Prostate gland (tissue), 2 donors: ENCODE measurements around the gene NBEA. TPM values are rescaled to one million over a fixed set of nuclear protein-coding genes. Genes with fewer than 3 reads are reported as not detected.

Experiments used
- DNase-seq: peaks from one replicate; pipeline ENCODE4 v3.0.0-alpha.2; 2019; ENCODE audit warnings: low spot score
- H3K27ac ChIP-seq, 2 donors: fragments of 200-600 bp; sonication (generic); 2 replicates each; pipeline ENCODE4 v1.5.1; 2017 to 2019
- H3K27me3 ChIP-seq: fragments of 200-600 bp; sonication (generic); replicated peaks from 2 replicates; pipeline ENCODE4 v1.5.1; 2019; ENCODE audit not compliant: insufficient read depth
- H3K36me3 ChIP-seq, 2 donors: fragments of 200-600 bp; sonication (generic); 1 replicate in 1 of 2; 2 replicates in 1 of 2; pipeline versions ENCODE4 v1.5.1 to v1.8.1; 2017 to 2019
- H3K4me1 ChIP-seq: fragments of 200-600 bp; sonication (generic); replicated peaks from 2 replicates; pipeline ENCODE4 v1.5.1; 2019
- H3K4me3 ChIP-seq, 2 donors: fragments of 200-600 bp; sonication (generic); 2 replicates each; pipeline ENCODE4 v1.5.1; 2017 to 2019
- H3K9me3 ChIP-seq: fragments of 200-600 bp; sonication (generic); 2 replicates; pipeline ENCODE4 v1.5.1; 2017
- POLR2A ChIP-seq: fragments of 450-650 bp; IDR thresholded peaks from one replicate; pipeline ENCODE4 v1.6.1; 2016; ENCODE audit warnings: antibody characterized with exemption, mild to moderate bottlenecking
- POLR2AphosphoS5 ChIP-seq: sonication (generic); formaldehyde crosslinking; IDR thresholded peaks from one replicate; pipeline ENCODE4 v1.6.1; 2017; ENCODE audit warnings: antibody characterized with exemption
- WGBS: methylation state at CpG from one replicate; pipeline ENCODE4 v1.1.5; 2018; 5-methylcytosine and 5-hydroxymethylcytosine counted together
- intact Hi-C: fragments of 100-400 bp; cut with DNase I; formaldehyde crosslinking; loops from one replicate; pipeline ENCODE4 v1.14.2; 2022
- total RNA-seq, 2 donors: library from RNA; depleted of rRNA; stranded (reverse); fragments of >200 nt; gene quantifications; one replicate each; pipeline ENCODE4 v1.1.0, GENCODE V29; 2016
- TF ChIP-seq, protein P1 (sequence below), 4 experiments: fragments of 200-600 bp in 2 of 4; fragments of 450-650 bp in 2 of 4; sonication (generic) in 2 of 4; IDR thresholded peaks; 1 replicate in 3 of 4; 2 replicates in 1 of 4; pipeline ENCODE4 v1.5.1; 2016 to 2019; ENCODE audit warnings: antibody characterized with exemption in 4 of 4, mild to moderate bottlenecking in 2 of 4, moderate library complexity in 2 of 4

Gene NBEA
- total RNA-seq, 2 donors from 2014 or later = 13.6 to 16.9 TPM

DNA sequence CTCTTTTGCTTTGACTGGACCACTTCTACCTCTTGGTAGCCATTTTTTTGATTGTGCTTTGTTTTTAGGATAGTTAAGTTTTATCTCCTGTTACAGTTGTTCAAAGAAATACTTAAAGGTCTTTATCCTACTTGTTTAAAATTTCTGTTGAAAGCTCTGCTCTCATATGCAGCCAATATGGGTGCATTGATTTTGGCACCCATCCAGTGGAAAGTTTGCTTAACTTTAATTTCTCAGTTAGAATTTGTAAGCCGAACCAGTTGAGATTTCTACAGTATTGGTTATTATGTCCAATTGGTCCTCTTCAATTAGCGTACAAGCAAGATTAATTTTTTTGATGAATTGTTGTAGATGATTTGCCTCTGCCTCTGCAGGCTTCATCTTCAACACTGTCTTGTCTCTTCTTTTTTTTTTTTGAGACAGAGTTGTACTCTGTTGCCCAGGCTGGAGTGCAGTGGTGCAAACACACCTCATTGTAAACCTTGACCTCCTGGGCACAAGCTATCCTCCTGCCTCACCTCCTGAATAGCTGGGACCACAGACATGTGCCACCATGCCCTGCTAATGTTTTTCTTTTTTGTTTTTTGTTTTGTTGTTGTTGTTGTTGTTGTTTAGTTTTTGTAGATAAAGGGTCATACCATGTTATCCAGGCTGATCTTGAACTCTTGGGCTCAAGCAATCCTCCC is 469.1 kb downstream of the NBEA start:
- TF ChIP-seq POLR2A = no peak
- TF ChIP-seq, protein P1, sequence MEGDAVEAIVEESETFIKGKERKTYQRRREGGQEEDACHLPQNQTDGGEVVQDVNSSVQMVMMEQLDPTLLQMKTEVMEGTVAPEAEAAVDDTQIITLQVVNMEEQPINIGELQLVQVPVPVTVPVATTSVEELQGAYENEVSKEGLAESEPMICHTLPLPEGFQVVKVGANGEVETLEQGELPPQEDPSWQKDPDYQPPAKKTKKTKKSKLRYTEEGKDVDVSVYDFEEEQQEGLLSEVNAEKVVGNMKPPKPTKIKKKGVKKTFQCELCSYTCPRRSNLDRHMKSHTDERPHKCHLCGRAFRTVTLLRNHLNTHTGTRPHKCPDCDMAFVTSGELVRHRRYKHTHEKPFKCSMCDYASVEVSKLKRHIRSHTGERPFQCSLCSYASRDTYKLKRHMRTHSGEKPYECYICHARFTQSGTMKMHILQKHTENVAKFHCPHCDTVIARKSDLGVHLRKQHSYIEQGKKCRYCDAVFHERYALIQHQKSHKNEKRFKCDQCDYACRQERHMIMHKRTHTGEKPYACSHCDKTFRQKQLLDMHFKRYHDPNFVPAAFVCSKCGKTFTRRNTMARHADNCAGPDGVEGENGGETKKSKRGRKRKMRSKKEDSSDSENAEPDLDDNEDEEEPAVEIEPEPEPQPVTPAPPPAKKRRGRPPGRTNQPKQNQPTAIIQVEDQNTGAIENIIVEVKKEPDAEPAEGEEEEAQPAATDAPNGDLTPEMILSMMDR (IDR thresholded peaks at IDR 0.05) = no peak
- TF ChIP-seq POLR2AphosphoS5 = no peak
- no peaks in the 10 kb centered on the region for H3K36me3 ChIP-seq
- no peaks in the 10 kb centered on the region for H3K9me3 ChIP-seq
- WGBS = 75% methylated on average over 2 of the region's 2 CpGs
- no peaks in the 10 kb centered on the region for H3K27me3 ChIP-seq
- H3K4me1 ChIP-seq = no peaks in the 10 kb centered on the region
- no peak overlapping the region for H3K4me3 ChIP-seq
- DNase-seq = no peak
- intact Hi-C loops = no loop called here
- no peak overlapping the region for H3K27ac ChIP-seq

GRCh38 chr13:35448465-35448864 is 506.4 kb downstream of the NBEA start:
- 20% methylated on average over 1 of the region's 1 CpG for WGBS
- no peaks in the 10 kb centered on the region for H3K9me3 ChIP-seq
- no peaks in the 10 kb centered on the region for H3K36me3 ChIP-seq
- no peaks in the 10 kb centered on the region for H3K4me1 ChIP-seq
- no peak for DNase-seq
- no peaks in the 10 kb centered on the region for H3K27me3 ChIP-seq
- no peak overlapping the region for H3K4me3 ChIP-seq
- intact Hi-C loops = no loop called here
- no peak for TF ChIP-seq POLR2AphosphoS5
- H3K27ac ChIP-seq = no peak overlapping the region

GRCh38 chr13:35449821-35450220 is 507.8 kb downstream of the NBEA start:
- H3K4me3 ChIP-seq = no peak overlapping the region
- no peaks in the 10 kb centered on the region for H3K9me3 ChIP-seq
- intact Hi-C loops = no loop called here
- no peak for DNase-seq
- TF ChIP-seq, protein P1 (IDR thresholded peaks at IDR 0.05) = no peak
- no peak for TF ChIP-seq POLR2A
- no peak for TF ChIP-seq POLR2AphosphoS5
- no peak overlapping the region for H3K27ac ChIP-seq
- no peaks in the 10 kb centered on the region for H3K36me3 ChIP-seq
- H3K27me3 ChIP-seq = no peaks in the 10 kb centered on the region
- whole genome bisulfite sequencing = 97% methylated on average over 2 of the region's 2 CpGs
- H3K4me1 ChIP-seq = no peaks in the 10 kb centered on the region

GRCh38 chr13:35455022-35455421 is 513.0 kb downstream of the NBEA start:
- Histone ChIP-seq H3K27ac (no peak overlapping the region), H3K36me3 (no peaks in the 10 kb centered on the region), H3K4me1 (no peaks in the 10 kb centered on the region), H3K9me3 (no peaks in the 10 kb centered on the region), H3K27me3 (no peaks in the 10 kb centered on the region), H3K4me3 (no peak overlapping the region)
- TF ChIP-seq, protein P1 (IDR thresholded peaks at IDR 0.05) = no peak
- TF ChIP-seq POLR2A = no peak
- no peak for TF ChIP-seq POLR2AphosphoS5
- intact Hi-C loops = no loop called here
- no peak for DNase-seq
- WGBS = 73% methylated on average over 1 of the region's 1 CpG

DNA sequence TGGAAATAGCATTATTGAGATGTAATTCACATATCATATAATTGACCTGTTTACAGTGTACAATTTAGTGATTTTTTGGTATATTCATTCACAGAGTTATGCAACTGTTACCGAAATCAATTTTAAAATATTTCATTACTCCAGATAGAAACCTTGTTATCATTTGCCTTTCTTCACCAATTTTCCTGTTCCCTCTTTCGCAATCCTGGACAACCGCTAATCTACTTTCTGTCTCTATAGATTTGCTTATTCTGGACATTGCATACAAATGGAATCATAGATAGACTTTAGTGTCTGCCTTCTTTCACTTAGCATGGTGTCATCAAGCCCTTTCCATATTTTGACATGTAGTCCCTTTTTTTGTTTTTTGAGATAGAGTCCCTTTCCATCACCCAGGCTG is 515.2 kb downstream of the NBEA start:
- intact Hi-C loops = no loop called here
- Histone ChIP-seq H3K27ac (no peak overlapping the region), H3K9me3 (no peaks in the 10 kb centered on the region), H3K4me1 (no peaks in the 10 kb centered on the region), H3K4me3 (no peak overlapping the region), H3K36me3 (no peaks in the 10 kb centered on the region), H3K27me3 (no peaks in the 10 kb centered on the region)
- TF ChIP-seq, protein P1 (IDR thresholded peaks at IDR 0.05) = no peak
- TF ChIP-seq POLR2A (no peak), POLR2AphosphoS5 (no peak)
- DNase-seq = no peak
- 99% methylated on average over 3 of the region's 3 CpGs for WGBS
